ENCODE data around the gene MPST.

The MPST gene

GRCh38 chr22:37045958-37046357, 26.4 kb downstream of the MPST start:
- peak; percentile 66 for DNase-seq (ENCODE audit: low read depth)
- TF ChIP-seq, protein P1, sequence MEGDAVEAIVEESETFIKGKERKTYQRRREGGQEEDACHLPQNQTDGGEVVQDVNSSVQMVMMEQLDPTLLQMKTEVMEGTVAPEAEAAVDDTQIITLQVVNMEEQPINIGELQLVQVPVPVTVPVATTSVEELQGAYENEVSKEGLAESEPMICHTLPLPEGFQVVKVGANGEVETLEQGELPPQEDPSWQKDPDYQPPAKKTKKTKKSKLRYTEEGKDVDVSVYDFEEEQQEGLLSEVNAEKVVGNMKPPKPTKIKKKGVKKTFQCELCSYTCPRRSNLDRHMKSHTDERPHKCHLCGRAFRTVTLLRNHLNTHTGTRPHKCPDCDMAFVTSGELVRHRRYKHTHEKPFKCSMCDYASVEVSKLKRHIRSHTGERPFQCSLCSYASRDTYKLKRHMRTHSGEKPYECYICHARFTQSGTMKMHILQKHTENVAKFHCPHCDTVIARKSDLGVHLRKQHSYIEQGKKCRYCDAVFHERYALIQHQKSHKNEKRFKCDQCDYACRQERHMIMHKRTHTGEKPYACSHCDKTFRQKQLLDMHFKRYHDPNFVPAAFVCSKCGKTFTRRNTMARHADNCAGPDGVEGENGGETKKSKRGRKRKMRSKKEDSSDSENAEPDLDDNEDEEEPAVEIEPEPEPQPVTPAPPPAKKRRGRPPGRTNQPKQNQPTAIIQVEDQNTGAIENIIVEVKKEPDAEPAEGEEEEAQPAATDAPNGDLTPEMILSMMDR (conservative IDR thresholded peaks at IDR 0.05; ENCODE audit: low read length) = peak; percentile 69
- no peak overlapping the region for H3K4me3 ChIP-seq (ENCODE audit: low read length)

- H3K4me3 ChIP-seq (ENCODE audit: low read length) = no peak overlapping the region
- DNase-seq (ENCODE audit: low read depth) = no peak
- TF ChIP-seq, protein P1 (conservative IDR thresholded peaks at IDR 0.05; ENCODE audit: low read length) = no peak
These were observed 27.0 kb downstream of the MPST start for GRCh38 chr22:37046589-37046988.

DNA sequence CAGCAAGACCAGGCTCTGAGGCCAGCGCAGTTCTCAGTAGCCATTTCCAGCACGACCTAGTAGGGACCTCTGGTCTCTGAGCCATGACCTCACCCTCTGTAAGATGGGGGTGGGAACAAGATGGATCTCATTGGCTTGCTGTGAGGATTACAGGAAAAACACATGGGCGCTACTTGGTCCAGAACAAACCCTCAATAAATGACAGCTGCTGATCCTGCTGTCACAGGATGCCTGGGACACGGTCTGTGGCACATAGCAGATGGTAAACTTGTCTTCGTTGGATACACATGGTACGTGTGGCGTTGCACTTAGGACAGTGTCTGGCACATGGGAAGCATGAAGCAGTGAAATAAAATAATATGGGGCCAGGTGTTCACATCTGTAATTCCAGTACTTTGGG, 27.5 kb downstream of the MPST start:
- no peak overlapping the region for H3K4me3 ChIP-seq (ENCODE audit: low read length)
- TF ChIP-seq, protein P1 (conservative IDR thresholded peaks at IDR 0.05; ENCODE audit: low read length) = no peak
- DNase-seq (ENCODE audit: low read depth) = no peak

DNA sequence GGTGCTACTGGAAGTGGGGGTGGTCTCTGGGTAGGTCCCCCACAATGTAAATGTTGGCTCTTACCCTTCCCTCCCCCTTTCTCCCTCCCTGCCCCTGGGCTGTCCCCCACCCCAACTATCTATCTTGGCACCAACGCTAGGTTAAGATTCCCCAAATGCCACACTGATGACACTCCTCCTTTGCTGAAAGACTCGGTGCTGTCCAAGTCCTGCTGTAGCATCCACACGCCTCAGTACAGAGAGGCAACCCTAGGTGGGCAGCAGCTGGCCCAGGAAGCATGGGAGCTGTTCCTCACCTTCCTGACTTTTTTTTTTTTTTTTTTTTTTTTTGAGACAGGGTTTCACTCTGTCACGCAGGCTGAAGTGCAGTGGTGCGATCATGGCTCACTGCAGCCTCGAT, 28.6 kb downstream of the MPST start:
- H3K4me3 ChIP-seq (ENCODE audit: low read length) = no peak overlapping the region
- peak; percentile 12 for DNase-seq (ENCODE audit: low read depth)
- TF ChIP-seq, protein P1 (conservative IDR thresholded peaks at IDR 0.05; ENCODE audit: low read length) = no peak

DNA sequence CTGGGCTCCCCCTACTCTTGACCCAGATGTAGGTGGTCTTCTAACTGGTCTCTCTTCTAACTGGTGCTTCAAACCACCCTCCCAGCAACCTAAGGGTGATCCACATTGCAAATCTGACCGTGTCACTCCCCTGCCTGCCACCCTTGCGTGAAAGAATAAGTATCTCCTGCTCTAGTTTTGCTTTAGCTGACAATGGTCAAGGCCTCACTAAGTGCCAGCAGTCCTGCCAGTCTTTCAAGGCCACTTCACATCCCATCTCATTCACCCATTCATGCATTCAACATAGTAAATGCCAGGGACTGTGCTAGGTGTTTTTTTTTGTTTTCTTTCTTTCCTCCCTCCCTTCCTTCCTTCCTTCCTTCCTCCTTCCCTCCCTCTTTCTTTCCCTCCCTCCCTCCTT, 29.7 kb downstream of the MPST start:
- no peak overlapping the region for H3K4me3 ChIP-seq (ENCODE audit: low read length)
- TF ChIP-seq, protein P1 (conservative IDR thresholded peaks at IDR 0.05; ENCODE audit: low read length) = no peak

GRCh38 chr22:37050913-37051312, 31.4 kb downstream of the MPST start:
- TF ChIP-seq, protein P1 (conservative IDR thresholded peaks at IDR 0.05; ENCODE audit: low read length) = no peak
- no peak overlapping the region for H3K4me3 ChIP-seq (ENCODE audit: low read length)
- no peak for DNase-seq (ENCODE audit: low read depth)

More for the DNA sequence above, 29.7 kb downstream of the MPST start:
- no peak for DNase-seq (ENCODE audit: low read depth)

DNA sequence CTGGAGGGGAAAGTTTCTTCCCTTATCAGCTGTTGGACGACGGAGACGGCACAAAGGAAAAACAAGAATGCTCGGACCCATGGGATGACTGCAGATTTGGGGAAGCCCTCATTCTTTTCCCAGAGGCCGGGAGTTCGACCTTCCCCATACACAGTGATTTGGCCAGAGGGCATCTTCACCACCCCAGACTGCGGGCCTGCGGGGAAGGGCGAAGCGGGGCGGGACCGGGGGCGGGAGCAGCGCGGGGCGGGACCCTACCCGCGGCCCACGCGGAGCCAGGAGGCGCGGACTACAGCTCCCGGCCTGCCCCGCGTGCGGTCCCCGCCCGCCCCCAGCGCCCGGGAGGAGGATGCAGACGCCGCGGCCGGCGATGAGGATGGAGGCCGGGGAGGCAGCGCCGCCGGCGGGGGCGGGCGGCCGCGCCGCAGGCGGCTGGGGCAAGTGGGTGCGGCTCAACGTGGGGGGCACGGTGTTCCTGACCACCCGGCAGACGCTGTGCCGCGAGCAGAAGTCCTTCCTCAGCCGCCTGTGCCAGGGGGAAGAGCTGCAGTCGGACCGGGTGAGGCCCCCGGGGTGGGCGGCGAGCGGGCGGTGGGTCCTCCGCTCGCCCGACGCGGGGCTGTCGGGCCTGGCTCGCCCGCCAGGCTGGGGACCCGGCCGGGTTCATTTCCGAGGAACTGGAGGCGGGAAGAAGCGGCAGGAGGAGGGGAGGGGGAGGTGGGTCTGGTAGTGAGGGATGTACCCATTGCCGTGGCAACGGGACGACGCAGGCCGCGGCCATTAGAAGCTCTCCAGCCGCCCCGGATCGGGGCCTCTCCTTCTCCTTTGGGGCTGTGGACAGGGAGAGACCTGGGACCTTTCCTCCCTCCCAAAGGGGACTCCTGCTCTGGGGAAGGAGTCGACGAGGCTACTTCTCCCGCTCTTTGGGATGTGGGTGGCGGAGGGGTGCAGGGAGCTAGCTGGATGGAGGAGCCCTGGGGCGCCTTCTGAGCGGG, 32.1 kb downstream of the MPST start, which contains the start of gene KCTD17:
TSS of gene KCTD17 (plus strand) at position 352 of the 995 bp plus-strand sequence. CDS start at position 371, 19 bp downstream.
- DNase-seq (ENCODE audit: low read depth) = peak; percentile 60
- peak within 1 kb of the TSS; percentile 71 for H3K4me3 ChIP-seq (ENCODE audit: low read length)
- TF ChIP-seq, protein P1 (conservative IDR thresholded peaks at IDR 0.05; ENCODE audit: low read length) = no peak
